HG03280 (cell line): Measurements from ENCODE around the gene SAP30BP.

Experiments
- ATAC-seq: cut with Tn5 transposase; IDR thresholded peaks from one replicate; pipeline ENCODE4 v1.9.1; 2021; ENCODE audit warnings: mild to moderate bottlenecking, moderate library complexity; ENCODE audit not compliant: unreplicated experiment

The SAP30BP gene

GRCh38 chr17:75755990-75756389 lies 88.9 kb downstream of the SAP30BP start:
- ATAC-seq: no peak

- ATAC-seq: no peak
Observed at GRCh38 chr17:75756451-75757085, 89.4 kb downstream of the SAP30BP start.

GRCh38 chr17:75757086-75757681 lies 90.0 kb downstream of the SAP30BP start:
- no peak for ATAC-seq
